ENCODE results near the gene SDK1.

SDK1 gene

DNA sequence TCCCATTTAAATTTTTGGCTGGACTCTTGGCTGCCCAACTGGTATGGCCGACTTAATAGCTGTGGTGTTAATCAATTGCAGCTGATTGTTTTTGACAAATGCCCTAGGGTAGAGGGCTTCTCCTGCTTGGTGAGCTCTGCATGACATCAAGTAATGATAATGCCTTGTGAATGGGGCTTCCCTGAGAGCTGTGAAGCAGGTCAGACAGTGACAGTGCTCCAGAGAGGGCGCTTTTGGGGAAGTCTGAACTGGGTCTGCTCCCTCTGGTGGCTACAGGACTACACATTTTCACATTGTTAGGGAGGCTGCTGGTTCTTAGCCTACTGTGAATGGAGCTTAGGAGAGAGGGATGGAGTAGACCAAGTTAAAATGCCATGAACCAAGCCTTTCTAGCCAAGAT, 98.8 kb downstream of the SDK1 start:
- no peak for DNase-seq (ENCODE audit: extremely low read depth in 1 of 2, low read depth in 1 of 2)

- no peak for DNase-seq (ENCODE audit: extremely low read depth in 1 of 2, low read depth in 1 of 2)
Measured at GRCh38 chr7:3404501-3404900, 103.4 kb downstream of the SDK1 start.

GRCh38 chr7:3408814-3409595, 108.0 kb downstream of the SDK1 start:
- DNase-seq (ENCODE audit: extremely low read depth in 1 of 2, low read depth in 1 of 2): no peak

DNA sequence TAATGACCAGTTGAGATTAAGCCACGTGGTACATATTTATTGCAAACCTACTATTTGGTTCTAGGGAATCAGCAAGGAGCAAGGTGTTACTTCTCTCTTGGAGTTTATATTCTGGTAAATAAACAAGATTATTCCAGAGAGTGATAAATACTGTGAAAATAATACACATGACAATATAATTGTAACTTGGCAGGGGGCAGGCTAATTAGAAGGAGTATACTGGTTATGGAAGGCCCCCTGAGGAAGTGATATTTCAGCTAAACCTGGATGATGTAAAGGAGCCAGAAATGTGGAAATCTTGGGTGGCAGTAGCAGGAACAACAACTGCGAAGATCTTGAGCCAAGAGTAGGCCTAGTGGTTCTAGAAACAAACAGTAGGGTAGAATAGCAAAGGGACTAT, 111.8 kb downstream of the SDK1 start:
- no peak for DNase-seq (ENCODE audit: extremely low read depth in 1 of 2, low read depth in 1 of 2)

DNA sequence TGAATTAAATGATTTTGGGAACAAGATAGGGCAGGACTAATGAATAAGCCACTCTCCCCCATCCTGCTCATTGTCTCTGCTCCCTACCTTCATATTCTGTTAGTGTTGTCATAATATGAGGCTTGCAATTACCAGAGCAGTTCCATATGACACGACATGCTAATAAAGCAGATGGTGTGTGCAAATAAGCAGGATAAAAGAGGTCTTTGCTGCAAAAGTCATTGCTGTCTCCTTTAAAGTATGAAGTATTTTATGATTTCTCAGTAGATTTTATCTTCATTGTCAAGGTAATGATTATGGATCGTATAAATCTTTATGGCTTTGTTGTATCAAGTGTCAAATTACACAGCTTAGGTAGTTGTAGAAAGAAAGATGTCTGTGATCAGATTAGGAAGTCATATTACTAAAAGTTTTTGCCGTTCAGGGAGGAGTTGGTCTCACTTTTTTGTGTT, 114.8 kb downstream of the SDK1 start:
- DNase-seq (ENCODE audit: extremely low read depth in 1 of 2, low read depth in 1 of 2): no peak

DNA sequence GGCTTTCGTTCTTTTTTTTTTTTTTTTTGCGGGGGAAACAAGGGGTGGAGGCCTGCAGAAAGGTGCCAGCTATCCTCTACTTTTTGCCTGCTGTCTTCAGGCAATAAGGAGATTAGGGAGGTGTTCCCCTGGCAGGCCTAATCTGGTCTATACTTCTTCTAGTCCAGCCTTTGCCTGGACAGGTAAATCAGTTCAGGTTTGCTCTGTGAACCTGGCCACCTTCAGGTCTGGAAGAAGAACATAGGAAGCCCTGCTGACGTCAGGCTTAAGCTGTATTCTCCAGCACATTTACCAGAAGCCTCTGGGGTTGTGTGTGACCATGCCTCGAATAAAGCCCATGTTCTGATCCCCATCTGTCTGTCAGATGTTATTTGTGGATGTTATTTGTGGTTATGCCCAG, 115.4 kb downstream of the SDK1 start:
- no peak for DNase-seq (ENCODE audit: extremely low read depth in 1 of 2, low read depth in 1 of 2)

- DNase-seq (ENCODE audit: extremely low read depth in 1 of 2, low read depth in 1 of 2): no peak
Measured at GRCh38 chr7:3425087-3425486, 124.0 kb downstream of the SDK1 start.

GRCh38 chr7:3426064-3426463, 125.0 kb downstream of the SDK1 start:
- no peak for DNase-seq (ENCODE audit: extremely low read depth in 1 of 2, low read depth in 1 of 2)

DNA sequence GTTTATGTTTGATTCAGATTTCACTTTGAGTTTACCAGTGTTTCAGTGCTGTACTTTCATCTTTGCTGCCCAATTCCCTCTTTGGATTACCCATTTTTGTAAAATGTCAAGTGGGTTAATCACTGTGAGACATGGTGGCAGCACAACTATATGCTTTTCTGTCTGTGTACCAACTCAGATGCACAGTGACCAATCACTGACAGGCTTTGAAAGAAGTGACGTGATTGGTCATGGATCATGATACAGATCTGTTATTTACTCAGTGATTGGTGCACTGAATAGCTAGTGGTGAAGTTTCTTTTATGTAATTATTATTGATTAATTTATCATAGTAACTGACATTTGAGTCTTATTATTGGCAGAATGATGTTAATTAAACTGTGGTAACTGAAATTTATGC, 126.9 kb downstream of the SDK1 start:
- no peak for DNase-seq (ENCODE audit: extremely low read depth in 1 of 2, low read depth in 1 of 2)

DNA sequence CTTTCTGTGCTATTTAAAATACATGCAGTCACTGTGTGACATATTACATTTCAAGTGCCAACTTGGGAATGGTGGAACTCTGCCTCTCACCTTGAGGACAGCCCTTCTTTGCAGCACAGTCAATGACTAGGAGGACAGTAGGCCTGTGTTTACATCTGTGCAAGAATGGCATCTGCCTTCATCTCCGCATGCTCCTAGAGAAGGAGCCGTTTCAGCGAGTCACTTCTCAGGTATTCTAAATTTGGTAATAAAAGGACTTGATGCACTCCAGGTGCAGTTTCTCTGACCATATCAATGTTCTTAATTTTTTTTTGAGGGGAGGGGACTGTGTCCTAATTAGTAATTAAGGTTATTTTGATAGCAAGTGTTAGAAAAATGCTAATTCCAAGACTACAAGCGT, 128.9 kb downstream of the SDK1 start:
- DNase-seq (ENCODE audit: extremely low read depth in 1 of 2, low read depth in 1 of 2): no peak

DNA sequence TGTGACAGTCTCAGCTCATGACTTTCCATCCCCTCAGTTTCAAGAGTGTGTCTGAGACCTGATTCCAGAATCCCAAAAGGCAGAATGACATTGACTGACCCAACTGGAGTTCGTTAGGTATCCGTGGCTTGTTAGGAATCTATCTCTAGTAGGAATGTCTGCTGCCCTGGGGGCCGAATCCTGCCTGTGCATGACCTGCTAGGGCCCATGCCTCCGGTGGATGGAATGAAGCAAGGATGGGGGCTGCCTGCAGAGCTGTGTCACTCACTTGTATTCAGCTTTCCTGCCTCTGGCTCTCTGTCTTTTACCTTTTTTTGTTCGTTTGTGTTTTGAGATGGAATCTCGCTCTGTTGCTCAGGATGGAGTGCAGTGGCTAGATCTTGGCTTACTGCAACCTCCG, 129.5 kb downstream of the SDK1 start:
- no peak for DNase-seq (ENCODE audit: extremely low read depth in 1 of 2, low read depth in 1 of 2)

GRCh38 chr7:3431306-3431705, 130.3 kb downstream of the SDK1 start:
- DNase-seq (ENCODE audit: extremely low read depth in 1 of 2, low read depth in 1 of 2): no peak

DNA sequence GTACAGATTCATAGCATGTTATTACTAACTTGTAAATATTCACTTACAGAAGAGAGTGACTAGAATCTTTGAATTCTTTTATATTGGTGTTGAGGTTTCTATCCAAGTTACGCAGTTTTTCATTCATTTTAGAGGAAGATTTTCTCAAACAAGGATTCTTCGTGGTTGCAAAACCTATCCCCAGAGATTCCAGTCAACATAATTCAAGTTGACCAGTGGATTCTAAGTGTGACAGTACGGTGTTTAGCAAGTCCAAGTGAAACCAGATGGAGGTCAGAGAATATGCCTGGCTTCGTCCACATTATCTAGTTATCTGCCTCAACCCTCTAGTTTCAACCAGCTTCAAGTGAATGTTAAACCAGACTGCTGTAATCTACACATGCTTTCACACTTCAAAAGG, 131.9 kb downstream of the SDK1 start:
- no peak for DNase-seq (ENCODE audit: extremely low read depth in 1 of 2, low read depth in 1 of 2)

DNA sequence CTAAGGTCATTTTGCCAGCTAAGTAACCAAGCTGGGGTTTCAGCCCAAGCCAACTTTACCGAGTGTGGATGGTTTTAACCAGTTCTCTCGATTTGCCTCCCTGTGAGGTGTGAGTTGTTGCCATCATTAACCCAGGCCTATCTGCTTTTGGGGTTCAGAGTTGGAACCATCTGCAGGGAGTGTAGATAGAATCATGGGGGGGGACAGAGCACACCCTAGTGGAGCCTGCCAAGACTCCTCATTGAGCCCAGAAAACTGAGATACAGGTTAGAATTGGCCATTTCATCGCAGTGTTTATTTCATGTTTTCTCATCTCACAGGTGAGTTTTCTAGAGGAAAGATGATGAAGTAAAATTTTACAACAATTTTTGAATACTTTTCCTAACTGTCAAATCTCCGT, 133.6 kb downstream of the SDK1 start:
- no peak for DNase-seq (ENCODE audit: extremely low read depth in 1 of 2, low read depth in 1 of 2)

DNA sequence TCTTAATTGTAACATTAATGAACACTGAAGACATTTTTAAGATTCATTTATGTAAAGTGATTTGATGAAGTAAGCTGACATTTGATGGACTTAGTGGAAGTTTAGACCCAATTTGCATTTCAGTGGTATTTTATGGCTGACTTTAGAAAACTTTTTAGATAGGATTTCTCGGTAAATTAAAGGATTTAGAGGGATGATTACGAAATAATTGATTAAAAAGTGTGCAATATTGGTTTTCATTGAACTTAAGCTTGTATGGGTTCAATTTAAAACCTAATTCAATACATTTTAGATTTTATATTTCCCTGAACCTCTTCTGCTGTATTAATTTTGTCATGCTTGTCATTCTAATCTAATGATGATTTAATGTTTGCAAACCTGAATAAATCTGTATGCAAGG, 135.1 kb downstream of the SDK1 start:
- no peak for DNase-seq (ENCODE audit: extremely low read depth in 1 of 2, low read depth in 1 of 2)

- no peak for DNase-seq (ENCODE audit: extremely low read depth in 1 of 2, low read depth in 1 of 2)
Measured at GRCh38 chr7:3436746-3437145, 135.7 kb downstream of the SDK1 start.

DNA sequence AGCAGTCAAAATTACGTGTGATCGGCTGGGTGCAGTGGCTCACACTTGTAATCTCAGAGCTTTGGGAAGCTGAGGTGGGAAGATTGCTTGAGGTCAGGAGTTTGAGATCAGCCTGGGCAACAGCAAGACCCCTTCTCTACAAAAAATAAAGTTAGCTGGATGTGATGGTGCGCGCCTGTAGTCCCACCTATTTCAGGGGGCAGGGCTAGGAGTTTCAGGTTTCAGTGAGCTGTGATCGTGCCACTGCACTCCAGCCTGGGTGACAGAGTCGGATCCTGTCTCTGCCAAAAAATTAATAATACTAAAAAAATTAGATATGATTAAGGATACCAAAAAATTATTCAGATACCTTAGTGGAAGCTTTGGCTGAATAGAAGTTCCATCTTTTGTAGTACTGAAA, 136.4 kb downstream of the SDK1 start:
- no peak for DNase-seq (ENCODE audit: extremely low read depth in 1 of 2, low read depth in 1 of 2)

DNA sequence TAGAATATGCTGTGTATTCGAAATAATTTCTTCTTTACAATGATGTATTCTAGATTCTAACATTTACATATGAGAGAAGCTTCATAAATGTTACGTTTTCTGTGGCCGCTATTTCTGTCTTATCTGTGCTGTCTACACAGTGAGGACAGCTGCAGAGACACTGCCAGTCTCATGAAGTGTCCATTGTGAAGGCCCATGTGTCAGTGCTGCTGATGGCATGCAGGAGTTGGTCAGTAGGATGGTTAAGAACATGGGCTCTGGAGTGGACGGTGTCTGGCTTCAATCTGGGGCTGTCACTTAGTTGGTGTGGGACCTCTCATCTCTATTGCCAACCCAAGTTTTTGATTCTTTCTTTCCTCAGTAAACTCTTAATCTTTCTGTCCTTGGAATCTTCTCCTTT, 137.3 kb downstream of the SDK1 start:
- no peak for DNase-seq (ENCODE audit: extremely low read depth in 1 of 2, low read depth in 1 of 2)

- no peak for DNase-seq (ENCODE audit: extremely low read depth in 1 of 2, low read depth in 1 of 2)
Measured at GRCh38 chr7:3439333-3440030, 138.4 kb downstream of the SDK1 start.

GRCh38 chr7:3440509-3440908, 139.5 kb downstream of the SDK1 start:
- no peak for DNase-seq (ENCODE audit: extremely low read depth in 1 of 2, low read depth in 1 of 2)

- no peak for DNase-seq (ENCODE audit: extremely low read depth in 1 of 2, low read depth in 1 of 2)
Measured at GRCh38 chr7:3443716-3444115, 142.7 kb downstream of the SDK1 start.

DNA sequence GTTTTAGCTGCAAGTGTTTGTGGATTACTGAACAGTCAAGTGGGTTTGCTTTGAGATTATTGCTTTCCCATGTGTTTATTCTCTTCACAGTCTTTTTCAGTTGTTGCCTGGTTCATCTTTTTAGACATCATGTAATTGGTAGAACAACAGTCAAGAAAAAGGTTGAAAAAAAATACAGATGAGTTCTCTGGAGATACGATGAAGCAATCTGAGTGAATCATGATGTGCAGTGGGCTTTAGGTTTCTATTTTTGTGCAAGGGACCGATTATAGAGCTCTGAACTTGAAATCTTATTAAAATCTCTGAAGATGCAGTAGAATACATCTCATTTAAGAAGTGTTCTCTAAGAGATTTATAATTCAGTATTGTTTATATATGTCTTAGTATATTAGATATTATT, 145.7 kb downstream of the SDK1 start:
- no peak for DNase-seq (ENCODE audit: extremely low read depth in 1 of 2, low read depth in 1 of 2)

GRCh38 chr7:3451701-3452100, 150.6 kb downstream of the SDK1 start:
- DNase-seq (ENCODE audit: extremely low read depth in 1 of 2, low read depth in 1 of 2): no peak
